GM21825 (cell line): ENCODE data around the gene ERF.

Experiments used
- ATAC-seq: cut with Tn5 transposase; IDR thresholded peaks from one replicate; pipeline ENCODE4 v1.9.1; 2021; ENCODE audit warnings: mild to moderate bottlenecking, moderate library complexity; ENCODE audit not compliant: unreplicated experiment

The ERF gene

GRCh38 chr19:42217520-42218437, 37.1 kb downstream of the ERF start, which contains the start of gene DEDD2:
Gene DEDD2, minus strand, starts transcription at chr19:42217677. Its CDS starts 670 bp downstream, at chr19:42217007.
- peak; percentile 63 for ATAC-seq

GRCh38 chr19:42216653-42217519, 38.0 kb downstream of the ERF start:
- ATAC-seq, result peak; percentile 4

- ATAC-seq, result no peak
Measured at GRCh38 chr19:42214810-42215485, 40.0 kb downstream of the ERF start.

GRCh38 chr19:42212886-42213285, 42.0 kb downstream of the ERF start:
- ATAC-seq, result no peak

- ATAC-seq, result no peak
Measured at GRCh38 chr19:42208612-42209011, 46.3 kb downstream of the ERF start.

GRCh38 chr19:42207767-42208271, 47.1 kb downstream of the ERF start:
- ATAC-seq, result no peak

- no peak for ATAC-seq
Measured at GRCh38 chr19:42206871-42207755, 47.8 kb downstream of the ERF start.

- no peak for ATAC-seq
Measured at GRCh38 chr19:42204664-42205063, 50.3 kb downstream of the ERF start.

- no peak for ATAC-seq
Measured at GRCh38 chr19:42203700-42204099, 51.2 kb downstream of the ERF start.

GRCh38 chr19:42202290-42202880, 52.5 kb downstream of the ERF start:
- ATAC-seq, result no peak

- no peak for ATAC-seq
Measured at GRCh38 chr19:42201489-42202289, 53.2 kb downstream of the ERF start.

- ATAC-seq, result no peak
Measured at GRCh38 chr19:42200116-42200715, 54.7 kb downstream of the ERF start.

GRCh38 chr19:42199440-42200115, 55.4 kb downstream of the ERF start:
- ATAC-seq, result peak; percentile 46

- ATAC-seq, result peak; percentile 41
Measured at GRCh38 chr19:42198676-42199439, 56.1 kb downstream of the ERF start.
